Chondrocyte (in vitro differentiated cells): ENCODE results near the gene ZNF217. TPM values are rescaled to one million over a fixed set of nuclear protein-coding genes. Genes with fewer than 3 reads are reported as not detected.

Experiments
- DNase-seq: peaks from one replicate; pipeline ENCODE4 v3.0.0; 2021; ENCODE audit warnings: mixed read lengths, low spot score
- H3K27ac Mint-ChIP-seq: one replicate; pipeline ENCODE4 v1.8.0; 2021; ENCODE audit warnings: mild to moderate bottlenecking, moderate library complexity, mixed read lengths; ENCODE audit not compliant: unreplicated experiment
- H3K27me3 Mint-ChIP-seq: 2 replicates; pipeline ENCODE4 v1.8.0; 2021; ENCODE audit warnings: low read depth, mixed read lengths
- H3K36me3 Mint-ChIP-seq: 2 replicates; pipeline ENCODE4 v1.8.0; 2021; ENCODE audit warnings: low read depth, mixed read lengths
- H3K4me1 Mint-ChIP-seq: 2 replicates; pipeline ENCODE4 v1.8.0; 2021; ENCODE audit warnings: low read depth, mild to moderate bottlenecking, mixed read lengths
- H3K4me3 Mint-ChIP-seq: one replicate; pipeline ENCODE4 v1.8.0; 2021; ENCODE audit warnings: mild to moderate bottlenecking, moderate library complexity, mixed read lengths; ENCODE audit not compliant: unreplicated experiment
- H3K9me3 Mint-ChIP-seq: 2 replicates; pipeline ENCODE4 v1.8.0; 2021; ENCODE audit warnings: low read depth, mixed read lengths
- CTCF ChIP-seq: fragments of 200-600 bp; sonication (generic); IDR thresholded peaks from 2 replicates; pipeline ENCODE4 v1.5.0; 2021; ENCODE audit warnings: antibody characterized with exemption, mild to moderate bottlenecking, moderate library complexity
- total RNA-seq: library from RNA; stranded (reverse); gene quantifications from 3 replicates; pipeline ENCODE4 v1.2.1, GENCODE V29; 2021

The ZNF217 gene
- total RNA-seq, 1 donor from 2014 or later, result 28.7 TPM

- Mint-ChIP-seq H3K4me1 (peaks cover 43% of the 10 kb centered on the region), H3K27me3 (no peaks in the 10 kb centered on the region), H3K9me3 (no peaks in the 10 kb centered on the region), H3K27ac (peak overlapping the region; percentile 93), H3K36me3 (no peaks in the 10 kb centered on the region), H3K4me3 (peak overlapping the region; percentile 57)
- DNase-seq, result peak; percentile 12
- TF ChIP-seq CTCF, result no peak
These were observed 17.8 kb upstream of the ZNF217 start for GRCh38 chr20:53611449-53611894.

- Mint-ChIP-seq H3K36me3 (no peaks in the 10 kb centered on the region), H3K4me3 (no peak overlapping the region), H3K27ac (peak overlapping the region; percentile 61), H3K9me3 (no peaks in the 10 kb centered on the region), H3K27me3 (no peaks in the 10 kb centered on the region), H3K4me1 (peaks cover 46% of the 10 kb centered on the region)
- no peak for DNase-seq
- TF ChIP-seq CTCF, result no peak
These were observed 16.1 kb upstream of the ZNF217 start for GRCh38 chr20:53609491-53610445.

- TF ChIP-seq CTCF, result no peak
- no peak for DNase-seq
- Mint-ChIP-seq H3K27me3 (no peaks in the 10 kb centered on the region), H3K4me3 (no peak overlapping the region), H3K36me3 (no peaks in the 10 kb centered on the region), H3K9me3 (no peaks in the 10 kb centered on the region), H3K27ac (peak overlapping the region; percentile 61), H3K4me1 (peaks cover 44% of the 10 kb centered on the region)
These were observed 15.1 kb upstream of the ZNF217 start for GRCh38 chr20:53608456-53609452.

- TF ChIP-seq CTCF, result no peak
- no peak for DNase-seq
- H3K27ac Mint-ChIP-seq, result no peak overlapping the region
These were observed 14.4 kb upstream of the ZNF217 start for GRCh38 chr20:53608071-53608455.

More at GRCh38 chr20:53608071-53608455, 14.4 kb upstream of the ZNF217 start:
- Mint-ChIP-seq H3K9me3 (no peaks in the 10 kb centered on the region), H3K36me3 (no peaks in the 10 kb centered on the region), H3K4me1 (peaks cover 37% of the 10 kb centered on the region), H3K27me3 (no peaks in the 10 kb centered on the region), H3K4me3 (no peak overlapping the region)
